Calu3 (cell line): ENCODE measurements around the gene CFAP69. TPM values are rescaled to one million over a fixed set of nuclear protein-coding genes. Genes with fewer than 3 reads are reported as not detected.

Source experiments
- BruUV-seq: library from RNA; stranded (reverse); fragments of 400-500 nt; replicated peaks from 2 replicates; lab custom pipeline; 2021; lab: Mats Ljungman, UMichigan
- CTCF ChIA-PET: fragments of 300-600 bp; sonication (Branson Sonifier 250); formaldehyde crosslinking; loops from one replicate; lab custom pipeline; 2022; ENCODE audit warnings: antibody characterized with exemption; lab: Charles Lee
- DNase-seq: peaks from one replicate; pipeline ENCODE4 v3.0.0; 2022
- H3K27ac Mint-ChIP-seq: one replicate; pipeline ENCODE4 v1.8.0; 2022; ENCODE audit warnings: mixed read lengths; ENCODE audit not compliant: unreplicated experiment
- H3K27me3 Mint-ChIP-seq: one replicate; pipeline ENCODE4 v1.8.0; 2022; ENCODE audit warnings: mixed read lengths; ENCODE audit not compliant: unreplicated experiment
- H3K36me3 Mint-ChIP-seq: one replicate; pipeline ENCODE4 v1.8.0; 2022; ENCODE audit warnings: mild to moderate bottlenecking, moderate library complexity, mixed read lengths; ENCODE audit not compliant: insufficient read depth, unreplicated experiment
- H3K4me1 Mint-ChIP-seq: one replicate; pipeline ENCODE4 v1.8.0; 2022; ENCODE audit warnings: mild to moderate bottlenecking, low read depth, mixed read lengths; ENCODE audit not compliant: unreplicated experiment
- H3K4me3 Mint-ChIP-seq: one replicate; pipeline ENCODE4 v1.8.0; 2022; ENCODE audit warnings: mild to moderate bottlenecking, low read depth, moderate library complexity, mixed read lengths; ENCODE audit not compliant: unreplicated experiment
- H3K9me3 Mint-ChIP-seq: one replicate; pipeline ENCODE4 v1.8.0; 2022; ENCODE audit warnings: low read depth, mixed read lengths; ENCODE audit not compliant: unreplicated experiment
- intact Hi-C: fragments of 100-400 bp; cut with micrococcal nuclease; formaldehyde crosslinking; loops from one replicate; pipeline ENCODE4 v1.10.0; 2022; ENCODE audit not compliant: unreplicated experiment
- total RNA-seq: library from RNA; stranded (reverse); gene quantifications from 2 replicates; pipeline ENCODE4 v1.2.3, GENCODE V29; 2022
- TF ChIP-seq, protein P1 (sequence below): fragments of 200-600 bp; IDR thresholded peaks from one replicate; pipeline ENCODE4 v1.8.0; 2022; ENCODE audit warnings: antibody characterized with exemption; ENCODE audit not compliant: unreplicated experiment

The CFAP69 gene
- total RNA-seq, 1 experiment from 2014 or later, result 3.4 TPM

DNA sequence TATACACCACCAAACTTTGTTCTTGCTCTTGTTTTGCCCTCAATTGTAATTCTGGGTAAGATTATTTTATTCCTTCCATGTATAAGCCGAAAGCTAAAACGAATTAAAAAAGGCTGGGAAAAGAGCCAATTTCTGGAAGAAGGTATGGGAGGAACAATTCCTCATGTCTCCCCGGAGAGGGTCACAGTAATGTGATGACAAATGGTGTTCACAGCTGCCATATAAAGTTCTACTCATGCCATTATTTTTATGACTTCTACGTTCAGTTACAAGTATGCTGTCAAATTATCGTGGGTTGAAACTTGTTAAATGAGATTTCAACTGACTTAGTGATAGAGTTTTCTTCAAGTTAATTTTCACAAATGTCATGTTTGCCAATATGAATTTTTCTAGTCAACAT lies 12.5 kb upstream of the CFAP69 start:
- BruUV-seq, result no TSS peak
- intact Hi-C loops, result loop anchor here (5.0 kb wide), 1 partner anchor 75 kb away; no protein-coding TSS in a partner anchor
- TF ChIP-seq, protein P1, sequence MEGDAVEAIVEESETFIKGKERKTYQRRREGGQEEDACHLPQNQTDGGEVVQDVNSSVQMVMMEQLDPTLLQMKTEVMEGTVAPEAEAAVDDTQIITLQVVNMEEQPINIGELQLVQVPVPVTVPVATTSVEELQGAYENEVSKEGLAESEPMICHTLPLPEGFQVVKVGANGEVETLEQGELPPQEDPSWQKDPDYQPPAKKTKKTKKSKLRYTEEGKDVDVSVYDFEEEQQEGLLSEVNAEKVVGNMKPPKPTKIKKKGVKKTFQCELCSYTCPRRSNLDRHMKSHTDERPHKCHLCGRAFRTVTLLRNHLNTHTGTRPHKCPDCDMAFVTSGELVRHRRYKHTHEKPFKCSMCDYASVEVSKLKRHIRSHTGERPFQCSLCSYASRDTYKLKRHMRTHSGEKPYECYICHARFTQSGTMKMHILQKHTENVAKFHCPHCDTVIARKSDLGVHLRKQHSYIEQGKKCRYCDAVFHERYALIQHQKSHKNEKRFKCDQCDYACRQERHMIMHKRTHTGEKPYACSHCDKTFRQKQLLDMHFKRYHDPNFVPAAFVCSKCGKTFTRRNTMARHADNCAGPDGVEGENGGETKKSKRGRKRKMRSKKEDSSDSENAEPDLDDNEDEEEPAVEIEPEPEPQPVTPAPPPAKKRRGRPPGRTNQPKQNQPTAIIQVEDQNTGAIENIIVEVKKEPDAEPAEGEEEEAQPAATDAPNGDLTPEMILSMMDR, result no peak
- DNase-seq, result no peak
- Mint-ChIP-seq H3K4me1 (peaks cover 34% of the 10 kb centered on the region), H3K27me3 (no peaks in the 10 kb centered on the region), H3K9me3 (no peaks in the 10 kb centered on the region), H3K36me3 (peaks cover 33% of the 10 kb centered on the region), H3K27ac (peak overlapping the region; percentile 73), H3K4me3 (peak overlapping the region; percentile 61)
- CTCF ChIA-PET, result interaction anchor here (1.4 kb wide), 1 partner anchor 18 kb away, joined by 3 read pairs; no protein-coding TSS in a partner anchor

DNA sequence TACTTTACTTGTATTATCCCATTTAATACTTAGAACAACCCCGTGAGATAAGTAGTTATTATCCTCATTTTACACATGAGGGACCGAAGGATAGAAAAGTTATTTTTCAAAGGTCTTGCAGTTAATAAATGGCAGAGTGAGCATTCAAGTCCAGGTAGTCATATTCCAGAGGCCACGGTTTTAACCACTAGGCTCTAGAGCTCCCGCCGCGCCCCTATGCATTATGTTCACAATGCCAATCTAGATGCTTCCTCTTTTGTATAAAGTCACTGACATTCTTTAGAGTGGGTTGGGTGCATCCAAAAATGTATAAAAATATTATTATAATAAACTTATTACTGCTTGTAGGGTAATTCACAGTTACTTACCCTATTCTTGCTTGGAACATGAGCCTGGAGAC lies 11.4 kb upstream of the CFAP69 start:
- Mint-ChIP-seq H3K9me3 (no peaks in the 10 kb centered on the region), H3K27ac (peak overlapping the region; percentile 76), H3K4me3 (peak overlapping the region; percentile 69), H3K36me3 (peaks cover 42% of the 10 kb centered on the region), H3K27me3 (no peaks in the 10 kb centered on the region), H3K4me1 (peaks cover 39% of the 10 kb centered on the region)
- TF ChIP-seq, protein P1, result no peak
- intact Hi-C loops, result loop anchor here (5.0 kb wide), 1 partner anchor 76 kb away; no protein-coding TSS in a partner anchor
- no peak for DNase-seq
- BruUV-seq, result no TSS peak
- CTCF ChIA-PET, result interaction anchor here (0.6 to 1.4 kb wide), 2 partner anchors 19 to 695 kb away, joined by 3 read pairs; no protein-coding TSS in a partner anchor

DNA sequence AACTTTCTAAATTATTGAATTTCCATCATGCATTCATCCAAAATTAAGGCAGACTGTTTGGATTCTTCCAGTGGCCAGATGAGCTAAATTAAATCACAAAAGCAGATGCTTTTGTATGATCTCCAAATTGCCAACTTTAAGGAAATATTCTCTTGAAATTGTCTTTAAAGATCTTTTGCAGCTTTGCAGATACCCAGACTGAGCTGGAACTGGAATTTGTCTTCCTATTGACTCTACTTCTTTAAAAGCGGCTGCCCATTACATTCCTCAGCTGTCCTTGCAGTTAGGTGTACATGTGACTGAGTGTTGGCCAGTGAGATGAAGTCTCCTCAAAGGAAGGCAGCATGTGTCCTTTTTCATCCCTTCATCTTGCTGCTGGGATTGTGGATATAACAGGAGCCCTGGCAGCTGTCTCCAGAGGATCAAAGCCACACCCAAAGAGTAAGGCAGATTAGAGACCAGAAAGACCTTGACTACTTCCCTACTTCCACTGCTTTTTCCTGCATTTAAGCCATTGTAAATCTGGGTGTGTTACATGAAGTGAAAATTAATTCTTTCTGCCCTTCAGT lies 8.2 kb upstream of the CFAP69 start:
- Mint-ChIP-seq H3K9me3 (no peaks in the 10 kb centered on the region), H3K36me3 (peaks cover 37% of the 10 kb centered on the region), H3K27me3 (no peaks in the 10 kb centered on the region), H3K4me1 (peaks cover 33% of the 10 kb centered on the region), H3K27ac (peak overlapping the region; percentile 30), H3K4me3 (peak overlapping the region; percentile 32)
- BruUV-seq, result no TSS peak
- no peak for DNase-seq
- CTCF ChIA-PET, result interaction anchor here (0.7 to 0.9 kb wide), 2 partner anchors 25 to 72 kb away, joined by 3 to 4 read pairs; partner anchors contain the start of gene STEAP2
- TF ChIP-seq, protein P1, result no peak
- intact Hi-C loops, result loop anchor here (2.0 kb wide), 1 partner anchor 56 kb away; no protein-coding TSS in a partner anchor

DNA sequence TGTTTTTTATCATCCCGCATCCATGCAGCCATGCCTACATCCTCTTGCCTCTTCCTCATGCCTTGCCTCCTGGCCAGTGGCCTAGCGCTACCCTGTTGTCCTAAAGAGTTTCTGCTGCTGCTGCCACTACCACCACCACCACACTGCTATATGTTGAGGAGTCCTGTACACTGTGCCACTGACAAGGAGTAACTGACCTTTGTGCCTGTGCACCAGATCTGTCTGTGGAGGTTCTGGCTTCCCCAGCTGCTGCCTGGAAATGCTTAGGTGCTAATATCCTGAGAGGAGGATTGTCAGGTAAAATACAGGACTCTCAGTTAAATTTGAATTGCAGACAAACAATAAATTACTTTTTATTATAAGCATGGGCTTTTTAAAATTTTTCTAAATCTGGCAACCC lies 7.0 kb upstream of the CFAP69 start:
- peak overlapping the region; percentile 53 for H3K4me3 Mint-ChIP-seq
- BruUV-seq, result no TSS peak
- H3K36me3 Mint-ChIP-seq, result peaks cover 45% of the 10 kb centered on the region
- H3K27ac Mint-ChIP-seq, result no peak overlapping the region
- intact Hi-C loops, result no loop called here
- H3K27me3 Mint-ChIP-seq, result no peaks in the 10 kb centered on the region
- H3K4me1 Mint-ChIP-seq, result peaks cover 42% of the 10 kb centered on the region
- CTCF ChIA-PET, result interaction anchor here (0.5 kb wide), 1 partner anchor 8 kb away, joined by 3 read pairs; no protein-coding TSS in a partner anchor
- no peaks in the 10 kb centered on the region for H3K9me3 Mint-ChIP-seq
- TF ChIP-seq, protein P1, result no peak
- no peak for DNase-seq
